ENCODE results near the gene TASP1. TPM values are rescaled to one million over a fixed set of nuclear protein-coding genes. Genes with fewer than 3 reads are reported as not detected.
A peak's percentile ranks its signal among the peaks of the same experiment; 100 is the strongest.

Gene TASP1
- total RNA-seq, 1 experiment from 2014 or later: 9.5 TPM

- Histone ChIP-seq H2BK120ac (ENCODE audit: low read depth, low read length, poor library complexity, severe bottlenecking) (no peak overlapping the region), H3K79me1 (ENCODE audit: insufficient read depth, low read depth, low read length, poor library complexity, severe bottlenecking) (no peaks in the 10 kb centered on the region), H2AFZ (ENCODE audit: low read length) (no peak overlapping the region), H3T11ph (ENCODE audit: low read length) (no peak overlapping the region), H3K23me2 (ENCODE audit: insufficient read length, low read depth, low read length, poor library complexity, severe bottlenecking) (no peaks in the 10 kb centered on the region), H4K8ac (replicated peaks; ENCODE audit: insufficient read length, low read depth, low read length) (no peak overlapping the region), H3K4ac (ENCODE audit: low read depth, low read length) (no peak overlapping the region), H2BK15ac (ENCODE audit: low read depth, low read length) (no peak overlapping the region), H2BK5ac (ENCODE audit: insufficient read length, low read length) (no peak overlapping the region), H3K27ac (ENCODE audit: insufficient read length, low read depth, low read length) (no peak overlapping the region), H3K9me3 (ENCODE audit: control insufficient read depth, low read depth, low read length) (no peaks in the 10 kb centered on the region), H3K18ac (ENCODE audit: insufficient read length, low read depth, low read length) (no peak overlapping the region), H3K4me1 (ENCODE audit: insufficient read depth, low read length) (0 out of 2 replicates have a peak, but pooled peaks cover 2% of the 10 kb centered on the region), H3K4me2 (ENCODE audit: insufficient read depth, insufficient read length, low read length) (no peak overlapping the region), H3K79me2 (ENCODE audit: insufficient read depth, low read length) (no peaks in the 10 kb centered on the region), H4K91ac (ENCODE audit: insufficient read length, low read depth, low read length) (no peak overlapping the region), H4K20me1 (ENCODE audit: control insufficient read depth, insufficient read depth, insufficient read length) (no peaks in the 10 kb centered on the region), H2BK12ac (ENCODE audit: insufficient read length, low read depth, low read length) (no peak overlapping the region), H3K23ac (ENCODE audit: insufficient read length, low read depth, low read length) (no peak overlapping the region), H3K27me3 (ENCODE audit: insufficient read depth, low read length) (no peaks in the 10 kb centered on the region), H3K56ac (ENCODE audit: insufficient read length, low read depth, low read length) (no peak overlapping the region), H2BK20ac (ENCODE audit: low read depth, low read length, poor library complexity, severe bottlenecking) (no peak overlapping the region), H3K9ac (ENCODE audit: extremely low read depth, insufficient read length, low read length) (no peak overlapping the region), H3K14ac (ENCODE audit: insufficient read depth, low read length) (no peak overlapping the region), H2AK5ac (ENCODE audit: insufficient read length, low read length) (no peak overlapping the region), H4K5ac (ENCODE audit: insufficient read length, low read depth, low read length) (no peak overlapping the region)
- WGBS (ENCODE audit: extremely low coverage, insufficient read length, low lambda C conversion rate): no CpG with 5 or more reads among the region's 3 CpGs
- DNase-seq: no peak
- H3K4me1 Mint-ChIP-seq: peaks cover 0 to 21% of the 10 kb centered on the region in 2 experiments; a peak in 2 of 4 replicates
- no peaks in the 10 kb centered on the region for H3K27me3 Mint-ChIP-seq (ENCODE audit: low read depth)
- H3K27ac Mint-ChIP-seq: no peak overlapping the region
- TF ChIP-seq, protein P1, sequence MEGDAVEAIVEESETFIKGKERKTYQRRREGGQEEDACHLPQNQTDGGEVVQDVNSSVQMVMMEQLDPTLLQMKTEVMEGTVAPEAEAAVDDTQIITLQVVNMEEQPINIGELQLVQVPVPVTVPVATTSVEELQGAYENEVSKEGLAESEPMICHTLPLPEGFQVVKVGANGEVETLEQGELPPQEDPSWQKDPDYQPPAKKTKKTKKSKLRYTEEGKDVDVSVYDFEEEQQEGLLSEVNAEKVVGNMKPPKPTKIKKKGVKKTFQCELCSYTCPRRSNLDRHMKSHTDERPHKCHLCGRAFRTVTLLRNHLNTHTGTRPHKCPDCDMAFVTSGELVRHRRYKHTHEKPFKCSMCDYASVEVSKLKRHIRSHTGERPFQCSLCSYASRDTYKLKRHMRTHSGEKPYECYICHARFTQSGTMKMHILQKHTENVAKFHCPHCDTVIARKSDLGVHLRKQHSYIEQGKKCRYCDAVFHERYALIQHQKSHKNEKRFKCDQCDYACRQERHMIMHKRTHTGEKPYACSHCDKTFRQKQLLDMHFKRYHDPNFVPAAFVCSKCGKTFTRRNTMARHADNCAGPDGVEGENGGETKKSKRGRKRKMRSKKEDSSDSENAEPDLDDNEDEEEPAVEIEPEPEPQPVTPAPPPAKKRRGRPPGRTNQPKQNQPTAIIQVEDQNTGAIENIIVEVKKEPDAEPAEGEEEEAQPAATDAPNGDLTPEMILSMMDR (conservative IDR thresholded peaks at IDR 0.05): peak; percentile 85
- peaks cover 0 to 3% (median 0%) of the 10 kb centered on the region in 3 experiments; a peak in 2 of 7 replicates for H3K36me3 Mint-ChIP-seq (ENCODE audit: insufficient read depth in 1 of 3, low read depth in 3 of 3)
- no peaks in the 10 kb centered on the region for H3K9me3 Mint-ChIP-seq
- H3K4me3 Mint-ChIP-seq: no peak overlapping the region
Measured at GRCh38 chr20:13458860-13459451, 179.8 kb downstream of the TASP1 start.

Data from H9 (cell line).